ENCODE data around the gene DHRS1.

Gene DHRS1

DNA sequence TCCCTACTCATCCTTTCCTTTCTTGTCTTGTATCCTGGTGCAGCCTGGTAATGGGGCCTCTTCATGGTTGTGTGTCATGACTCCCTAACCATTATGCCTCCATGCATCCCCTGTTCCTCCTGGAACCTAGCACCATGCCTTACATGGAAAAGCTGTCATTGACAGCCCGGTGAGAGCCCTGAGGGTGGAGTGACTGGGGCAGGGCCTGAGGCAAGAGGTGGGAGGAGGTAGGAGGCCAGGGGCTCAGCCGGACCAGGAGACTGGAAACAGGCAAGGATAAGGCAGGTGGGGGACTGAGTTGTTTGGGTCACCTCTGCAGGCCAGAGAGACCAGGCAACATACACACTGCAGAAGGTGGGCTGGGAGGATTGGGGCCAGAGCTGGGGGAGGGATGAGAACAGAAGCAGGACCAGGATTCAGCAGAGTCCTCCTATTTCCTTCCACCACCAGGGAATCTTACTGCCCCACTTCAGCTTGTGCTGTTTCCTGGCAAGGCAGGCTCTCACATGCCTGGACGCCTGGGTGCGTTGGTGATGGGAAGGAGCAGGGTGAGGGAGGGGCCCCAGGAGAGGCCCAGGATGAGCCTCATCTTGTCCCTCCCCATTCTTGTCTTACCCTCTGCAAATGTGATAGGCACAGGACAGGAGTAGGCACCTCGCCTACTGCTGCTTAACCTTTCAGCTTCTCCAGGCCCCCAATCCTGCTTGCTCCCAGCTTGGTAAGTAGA lies 10.1 kb upstream of the DHRS1 start, which contains the start of gene LTB4R2:
LTB4R2 (plus strand) TSS at position 603 of the 727 bp plus-strand sequence. CDS start 525 bp downstream, outside the sequence.
- TF ChIP-seq TAF1 (IDR thresholded peaks at IDR 0.05; ENCODE audit: borderline replicate concordance, insufficient read depth, low read length) = no peak
- no peak for TF ChIP-seq POLR2AphosphoS5 (IDR thresholded peaks at IDR 0.05; ENCODE audit: low read depth, low read length)
- no peak for TF ChIP-seq FOXP2 (optimal IDR thresholded peaks at IDR 0.05; ENCODE audit: borderline replicate concordance, extremely low read depth, extremely low read length, insufficient read depth)
- TF ChIP-seq SIN3A (IDR thresholded peaks at IDR 0.05; ENCODE audit: borderline replicate concordance, insufficient read depth, low read length) = no peak
- TF ChIP-seq, protein P1, sequence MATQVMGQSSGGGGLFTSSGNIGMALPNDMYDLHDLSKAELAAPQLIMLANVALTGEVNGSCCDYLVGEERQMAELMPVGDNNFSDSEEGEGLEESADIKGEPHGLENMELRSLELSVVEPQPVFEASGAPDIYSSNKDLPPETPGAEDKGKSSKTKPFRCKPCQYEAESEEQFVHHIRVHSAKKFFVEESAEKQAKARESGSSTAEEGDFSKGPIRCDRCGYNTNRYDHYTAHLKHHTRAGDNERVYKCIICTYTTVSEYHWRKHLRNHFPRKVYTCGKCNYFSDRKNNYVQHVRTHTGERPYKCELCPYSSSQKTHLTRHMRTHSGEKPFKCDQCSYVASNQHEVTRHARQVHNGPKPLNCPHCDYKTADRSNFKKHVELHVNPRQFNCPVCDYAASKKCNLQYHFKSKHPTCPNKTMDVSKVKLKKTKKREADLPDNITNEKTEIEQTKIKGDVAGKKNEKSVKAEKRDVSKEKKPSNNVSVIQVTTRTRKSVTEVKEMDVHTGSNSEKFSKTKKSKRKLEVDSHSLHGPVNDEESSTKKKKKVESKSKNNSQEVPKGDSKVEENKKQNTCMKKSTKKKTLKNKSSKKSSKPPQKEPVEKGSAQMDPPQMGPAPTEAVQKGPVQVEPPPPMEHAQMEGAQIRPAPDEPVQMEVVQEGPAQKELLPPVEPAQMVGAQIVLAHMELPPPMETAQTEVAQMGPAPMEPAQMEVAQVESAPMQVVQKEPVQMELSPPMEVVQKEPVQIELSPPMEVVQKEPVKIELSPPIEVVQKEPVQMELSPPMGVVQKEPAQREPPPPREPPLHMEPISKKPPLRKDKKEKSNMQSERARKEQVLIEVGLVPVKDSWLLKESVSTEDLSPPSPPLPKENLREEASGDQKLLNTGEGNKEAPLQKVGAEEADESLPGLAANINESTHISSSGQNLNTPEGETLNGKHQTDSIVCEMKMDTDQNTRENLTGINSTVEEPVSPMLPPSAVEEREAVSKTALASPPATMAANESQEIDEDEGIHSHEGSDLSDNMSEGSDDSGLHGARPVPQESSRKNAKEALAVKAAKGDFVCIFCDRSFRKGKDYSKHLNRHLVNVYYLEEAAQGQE (IDR thresholded peaks at IDR 0.05; ENCODE audit: insufficient read depth in 1 of 2, low read depth in 2 of 2, low read length in 2 of 2) = no peak

DNA sequence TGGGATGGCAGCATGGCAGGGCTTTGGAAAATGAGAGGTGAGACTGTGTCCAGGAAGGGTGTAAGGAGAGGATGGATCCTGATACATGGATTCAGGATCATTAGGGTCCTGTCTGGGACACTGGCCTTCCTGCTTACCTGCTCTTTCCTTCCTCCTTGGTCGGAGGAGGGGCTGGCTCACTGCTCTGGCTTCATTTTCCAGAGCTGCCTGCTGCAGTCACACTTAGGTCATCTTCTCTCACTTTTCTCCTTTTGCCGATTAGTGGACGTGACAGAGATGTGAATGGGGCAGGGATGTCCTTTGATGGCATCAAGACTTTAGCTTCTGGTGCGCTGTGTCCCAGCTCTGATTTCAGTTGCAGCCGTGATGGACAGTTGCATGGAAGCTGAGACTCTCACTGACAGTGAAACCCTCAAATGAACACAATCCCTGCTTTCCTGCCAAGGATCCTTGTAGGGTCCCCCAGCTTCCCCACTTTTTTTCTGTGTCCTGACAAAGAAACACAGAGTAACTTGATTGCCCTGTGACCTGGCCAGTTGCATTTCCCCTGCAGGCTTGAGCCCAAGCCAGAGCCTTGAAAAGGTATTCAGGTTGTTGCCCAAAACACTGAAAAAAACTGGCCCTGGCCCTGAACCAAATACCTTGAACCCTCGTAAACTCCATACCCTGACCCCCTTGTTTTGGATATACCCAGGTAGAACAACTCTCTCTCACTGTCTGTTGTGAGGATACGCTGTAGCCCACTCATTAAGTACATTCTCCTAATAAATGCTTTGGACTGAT lies 9.0 kb upstream of the DHRS1 start:
- no peak for TF ChIP-seq POLR2AphosphoS5 (IDR thresholded peaks at IDR 0.05; ENCODE audit: low read depth, low read length)
- TF ChIP-seq, protein P1 (IDR thresholded peaks at IDR 0.05; ENCODE audit: insufficient read depth in 1 of 2, low read depth in 2 of 2, low read length in 2 of 2) = no peak
- no peak for TF ChIP-seq FOXP2 (optimal IDR thresholded peaks at IDR 0.05; ENCODE audit: borderline replicate concordance, extremely low read depth, extremely low read length, insufficient read depth)
- TF ChIP-seq TAF1 (IDR thresholded peaks at IDR 0.05; ENCODE audit: borderline replicate concordance, insufficient read depth, low read length) = no peak
- no peak for TF ChIP-seq SIN3A (IDR thresholded peaks at IDR 0.05; ENCODE audit: borderline replicate concordance, insufficient read depth, low read length)

DNA sequence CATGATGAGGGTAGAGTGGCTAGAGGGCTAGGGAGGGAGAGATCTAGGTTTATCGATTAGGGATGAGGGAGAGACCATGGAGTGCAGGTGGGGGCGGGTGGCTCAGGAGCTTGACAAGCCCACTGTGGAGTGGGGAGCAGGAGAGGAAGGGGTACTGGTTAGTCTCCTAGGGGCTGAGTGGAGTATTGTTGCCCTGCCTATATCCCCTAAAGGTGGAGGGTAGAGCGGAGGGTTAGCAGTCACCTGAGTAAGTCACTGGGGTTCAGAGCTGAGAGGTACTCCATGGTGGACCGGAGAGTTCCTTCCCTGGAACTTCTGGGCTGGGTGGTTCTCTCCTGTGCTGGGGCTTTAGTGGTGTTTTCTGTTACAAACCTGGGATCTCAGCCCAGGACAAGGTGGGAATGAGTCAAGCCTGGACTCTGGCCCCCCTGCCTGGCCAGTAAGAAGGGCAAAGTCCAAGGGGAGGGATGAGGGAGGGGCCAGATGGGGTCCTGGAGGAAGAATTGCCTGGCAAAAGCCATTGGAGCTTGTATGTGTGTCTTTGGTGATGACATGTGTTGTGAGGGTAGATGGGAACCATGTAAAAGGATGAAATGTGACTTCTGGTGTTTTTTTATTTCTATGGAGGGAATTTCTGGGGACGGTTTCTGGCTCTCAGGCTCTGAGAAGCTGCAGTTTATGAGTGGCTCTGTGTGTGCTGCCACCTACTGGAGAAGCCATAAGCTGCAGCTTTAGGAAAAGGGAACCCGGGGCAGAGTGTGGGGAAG lies 8.2 kb upstream of the DHRS1 start, which contains the start of gene CIDEB:
CIDEB (minus strand) TSS at position 403 of the 767 bp plus-strand sequence; CDS start at position 284, 119 bp downstream.
- TF ChIP-seq SIN3A (IDR thresholded peaks at IDR 0.05; ENCODE audit: borderline replicate concordance, insufficient read depth, low read length) (no peak), POLR2AphosphoS5 (IDR thresholded peaks at IDR 0.05; ENCODE audit: low read depth, low read length) (no peak), TAF1 (IDR thresholded peaks at IDR 0.05; ENCODE audit: borderline replicate concordance, insufficient read depth, low read length) (no peak), FOXP2 (optimal IDR thresholded peaks at IDR 0.05; ENCODE audit: borderline replicate concordance, extremely low read depth, extremely low read length, insufficient read depth) (no peak)
- TF ChIP-seq, protein P1 (IDR thresholded peaks at IDR 0.05; ENCODE audit: insufficient read depth in 1 of 2, low read depth in 2 of 2, low read length in 2 of 2) = no peak

DNA sequence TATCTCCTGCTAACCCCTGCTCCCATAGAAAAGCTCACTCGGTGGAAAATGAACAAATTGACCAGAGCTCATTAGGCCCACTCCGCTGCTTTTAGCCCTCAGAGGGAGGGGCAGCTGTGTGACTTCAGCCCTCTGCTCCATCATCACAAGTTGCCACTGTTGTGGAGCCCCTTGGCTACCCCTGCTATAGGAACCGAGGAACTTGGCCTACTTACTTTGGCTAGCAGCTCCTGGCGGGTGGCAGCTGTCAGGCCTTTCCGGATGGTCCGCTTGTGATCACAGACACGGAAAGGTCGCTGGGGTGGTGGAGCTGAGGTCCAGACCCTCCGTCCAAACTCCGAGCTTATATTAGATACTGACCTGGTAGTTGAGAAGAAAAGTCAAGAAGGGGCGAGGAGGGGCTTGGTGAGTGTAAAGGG lies 7.6 kb upstream of the DHRS1 start:
- TF ChIP-seq, protein P1 (IDR thresholded peaks at IDR 0.05; ENCODE audit: insufficient read depth in 1 of 2, low read depth in 2 of 2, low read length in 2 of 2) = no peak
- TF ChIP-seq TAF1 (IDR thresholded peaks at IDR 0.05; ENCODE audit: borderline replicate concordance, insufficient read depth, low read length) (no peak), POLR2AphosphoS5 (IDR thresholded peaks at IDR 0.05; ENCODE audit: low read depth, low read length) (no peak), SIN3A (IDR thresholded peaks at IDR 0.05; ENCODE audit: borderline replicate concordance, insufficient read depth, low read length) (no peak), FOXP2 (optimal IDR thresholded peaks at IDR 0.05; ENCODE audit: borderline replicate concordance, extremely low read depth, extremely low read length, insufficient read depth) (no peak)

Data from PFSK-1 (cell line).